H1 (cell line): ENCODE measurements around the gene PIGZ. TPM values are rescaled to one million over a fixed set of nuclear protein-coding genes. Genes with fewer than 3 reads are reported as not detected.

Experiments
- CTCF ChIA-PET: fragments of 300-600 bp; sonication (Branson Sonifier 250); formaldehyde crosslinking; loops from one replicate; lab custom pipeline; 2021; ENCODE audit not compliant: partially characterized antibody; lab: Charles Lee
- POLR2A ChIA-PET: fragments of 300-600 bp; sonication (Branson Sonifier 250); formaldehyde crosslinking; loops from one replicate; lab custom pipeline; 2021; ENCODE audit warnings: inconsistent platforms; ENCODE audit not compliant: partially characterized antibody; lab: Charles Lee
- DNase-seq, 2 experiments: peaks; one replicate each; pipeline versions ENCODE4 v3.0.0 to v3.0.0-alpha.2; 2010 to 2022; ENCODE audit warnings: low spot score in 2 of 2, low read depth in 1 of 2, mixed read lengths in 1 of 2
- FAIRE-seq: peaks from 2 replicates; lab custom pipeline; 2011; peaks lifted over from hg19 to GRCh38; lab: Jason Lieb, UNC
- H2AFZ ChIP-seq: 2 replicates; pipeline ENCODE4 v1.8.1; 2012; ENCODE audit warnings: low read length, inconsistent platforms
- H2AK5ac ChIP-seq: 2 replicates; pipeline ENCODE4 v1.6.1; 2013; ENCODE audit warnings: low read depth, low read length
- H2BK120ac ChIP-seq: replicated peaks from 2 replicates; pipeline ENCODE3; 2013; ENCODE audit warnings: low read depth, low read length, inconsistent platforms
- H2BK12ac ChIP-seq: 2 replicates; pipeline ENCODE4 v1.6.1; 2013; ENCODE audit warnings: low read depth, low read length
- H2BK15ac ChIP-seq: 2 replicates; pipeline ENCODE4 v1.6.1; 2013; ENCODE audit warnings: low read length
- H2BK20ac ChIP-seq: 2 replicates; pipeline ENCODE4 v1.6.1; 2013; ENCODE audit warnings: low read length
- H2BK5ac ChIP-seq: 2 replicates; pipeline ENCODE4 v1.6.1; 2013; ENCODE audit warnings: low read depth, low read length
- H3K14ac ChIP-seq: 2 replicates; pipeline ENCODE4 v1.6.1; 2013; ENCODE audit warnings: inconsistent platforms; ENCODE audit not compliant: insufficient read length
- H3K18ac ChIP-seq: 2 replicates; pipeline ENCODE4 v1.6.1; 2013; ENCODE audit warnings: low read length; ENCODE audit errors: extremely low read depth
- H3K23ac ChIP-seq: 2 replicates; pipeline ENCODE4 v1.6.1; 2013; ENCODE audit warnings: inconsistent platforms; ENCODE audit not compliant: insufficient read length
- H3K23me2 ChIP-seq: 2 replicates; pipeline ENCODE4 v1.6.1; 2013; ENCODE audit warnings: low read depth, low read length
- H3K27ac ChIP-seq: 2 replicates; pipeline ENCODE4 v1.6.1; 2011; ENCODE audit warnings: low read depth, low read length, inconsistent platforms
- H3K27me3 ChIP-seq, 4 experiments: replicated peaks in 1 of 4; 1 replicate in 1 of 4; 2 replicates in 3 of 4; pipeline versions ENCODE4 v1.6.1 to v1.8.1; 2011 to 2013; ENCODE audit warnings: low read length in 3 of 4, mild to moderate bottlenecking in 3 of 4, inconsistent platforms in 2 of 4, mixed read lengths in 2 of 4, moderate library complexity in 1 of 4; ENCODE audit not compliant: control insufficient read depth in 3 of 4, insufficient read depth in 3 of 4; ENCODE audit errors: extremely low read depth in 1 of 4
- H3K36me3 ChIP-seq, 4 experiments: 2 replicates each; pipeline versions ENCODE4 v1.6.1 to v1.8.1; 2011 to 2013; ENCODE audit warnings: mild to moderate bottlenecking in 4 of 4, low read length in 3 of 4, moderate library complexity in 2 of 4, control low read depth in 1 of 4, inconsistent platforms in 1 of 4; ENCODE audit not compliant: insufficient read depth in 4 of 4, control insufficient read depth in 2 of 4
- H3K4ac ChIP-seq: replicated peaks from 2 replicates; pipeline ENCODE3; 2013; ENCODE audit warnings: low read length, low read depth, mixed read lengths, inconsistent platforms; ENCODE audit not compliant: insufficient read length
- H3K4me1 ChIP-seq, 4 experiments: replicated peaks in 1 of 4; 1 replicate in 1 of 4; 2 replicates in 3 of 4; pipeline versions ENCODE4 v1.6.1 to v1.8.1; 2011 to 2013; ENCODE audit warnings: low read length in 3 of 4, inconsistent platforms in 2 of 4, mixed read lengths in 1 of 4; ENCODE audit not compliant: insufficient read depth in 4 of 4, control insufficient read depth in 3 of 4
- H3K4me2 ChIP-seq, 2 experiments: 2 replicates each; pipeline versions ENCODE4 v1.6.1 to v1.8.1; 2011 to 2013; ENCODE audit warnings: low read depth in 2 of 2, low read length in 2 of 2, control low read depth in 1 of 2, inconsistent platforms in 1 of 2, mild to moderate bottlenecking in 1 of 2; ENCODE audit not compliant: insufficient read depth in 1 of 2
- H3K4me3 ChIP-seq, 4 experiments: fragments of 200-600, 300-600 bp in 1 of 4; sonication (generic), shearing (Covaris generic), sonication (Bioruptor Twin) in 1 of 4; 2 replicates each; pipeline versions ENCODE4 v1.5.1 to v1.8.1; 2011 to 2016; ENCODE audit warnings: low read length in 4 of 4, low read depth in 3 of 4, control low read depth in 2 of 4, inconsistent platforms in 2 of 4, mild to moderate bottlenecking in 2 of 4, mixed read lengths in 1 of 4, moderate library complexity in 1 of 4; ENCODE audit not compliant: insufficient read depth in 2 of 4; ENCODE audit errors: extremely low read depth in 1 of 4
- H3K56ac ChIP-seq: replicated peaks from 2 replicates; pipeline ENCODE3; 2013; ENCODE audit warnings: low read depth, mild to moderate bottlenecking, mixed read lengths, low read length, inconsistent platforms; ENCODE audit not compliant: insufficient read length
- H3K79me1 ChIP-seq: 2 replicates; pipeline ENCODE4 v1.6.1; 2013; ENCODE audit warnings: low read depth, low read length, control low read depth
- H3K79me2 ChIP-seq, 2 experiments: 2 replicates each; pipeline versions ENCODE4 v1.6.1 to v1.8.1; 2012 to 2013; ENCODE audit warnings: low read length in 2 of 2, mild to moderate bottlenecking in 2 of 2, inconsistent platforms in 1 of 2; ENCODE audit not compliant: insufficient read depth in 2 of 2, control insufficient read depth in 1 of 2
- H3K9ac ChIP-seq, 4 experiments: replicated peaks in 1 of 4; 1 replicate in 1 of 4; 2 replicates in 3 of 4; pipeline versions ENCODE4 v1.6.1 to v1.8.1; 2011 to 2013; ENCODE audit warnings: low read depth in 3 of 4, low read length in 3 of 4, control low read depth in 2 of 4, mild to moderate bottlenecking in 2 of 4, moderate library complexity in 2 of 4, inconsistent platforms in 1 of 4; ENCODE audit errors: extremely low read depth in 1 of 4
- H3K9me3 ChIP-seq, 2 experiments: 2 replicates each; pipeline versions ENCODE4 v1.6.1 to v1.8.1; 2012 to 2013; ENCODE audit warnings: mild to moderate bottlenecking in 2 of 2, moderate library complexity in 2 of 2, control low read depth in 1 of 2, inconsistent platforms in 1 of 2, low read depth in 1 of 2, low read length in 1 of 2, mixed read lengths in 1 of 2; ENCODE audit not compliant: insufficient read depth in 2 of 2
- H4K20me1 ChIP-seq, 2 experiments: replicated peaks in 1 of 2; 2 replicates each; pipeline versions ENCODE3 to v1.8.1; 2011 to 2013; ENCODE audit warnings: inconsistent platforms in 2 of 2, low read length in 2 of 2, mild to moderate bottlenecking in 1 of 2; ENCODE audit not compliant: insufficient read depth in 2 of 2, control insufficient read depth in 1 of 2
- H4K5ac ChIP-seq: 2 replicates; pipeline ENCODE4 v1.6.1; 2013; ENCODE audit warnings: low read length, low read depth, mixed read lengths, inconsistent platforms; ENCODE audit not compliant: insufficient read length
- H4K8ac ChIP-seq: 2 replicates; pipeline ENCODE4 v1.8.0; 2013; ENCODE audit warnings: mild to moderate bottlenecking, moderate library complexity, low read length, inconsistent platforms; ENCODE audit not compliant: insufficient read depth; ENCODE audit errors: extremely low read depth
- H4K91ac ChIP-seq: replicated peaks from 2 replicates; pipeline ENCODE3; 2013; ENCODE audit warnings: low read length, mixed read lengths, inconsistent platforms; ENCODE audit not compliant: insufficient read length
- ASH2L ChIP-seq: fragments of 200-600, 300-600 bp; sonication (generic); IDR thresholded peaks from one replicate; pipeline ENCODE4 v1.7.1; 2017; ENCODE audit warnings: low read length
- ATF2 ChIP-seq: IDR thresholded peaks from 2 replicates; pipeline ENCODE4 v1.6.1; 2012; ENCODE audit warnings: low read length, inconsistent platforms
- BCL11A ChIP-seq, 2 experiments: IDR thresholded peaks; one replicate each; pipeline ENCODE4 v1.6.1; 2011; ENCODE audit warnings: low read depth in 2 of 2, low read length in 2 of 2, mild to moderate bottlenecking in 2 of 2
- GTF2F1 ChIP-seq: IDR thresholded peaks from 2 replicates; pipeline ENCODE4 v1.6.1; 2012; ENCODE audit warnings: low read depth, low read length, improper control_type of control experiment, borderline replicate concordance
- JUN ChIP-seq: IDR thresholded peaks from 2 replicates; pipeline ENCODE4 v1.6.1; 2011; ENCODE audit warnings: low read depth, mild to moderate bottlenecking, improper control_type of control experiment, low read length
- MAFK ChIP-seq: IDR thresholded peaks from 2 replicates; pipeline ENCODE4 v1.6.1; 2012; ENCODE audit warnings: low read depth, mild to moderate bottlenecking, improper control_type of control experiment, low read length
- NANOG ChIP-seq: IDR thresholded peaks from 2 replicates; pipeline ENCODE4 v1.6.1; 2011; ENCODE audit warnings: low read length, low read depth, mild to moderate bottlenecking, inconsistent platforms; ENCODE audit not compliant: insufficient read depth, poor library complexity, severe bottlenecking
- SIN3A ChIP-seq, 2 experiments: IDR thresholded peaks in 1 of 2; conservative IDR thresholded peaks in 1 of 2; 2 replicates each; pipeline ENCODE4 v1.6.1; 2011 to 2012; ENCODE audit warnings: low read length in 2 of 2, improper control_type of control experiment in 1 of 2, low read depth in 1 of 2, mild to moderate bottlenecking in 1 of 2
- SRF ChIP-seq: IDR thresholded peaks from 2 replicates; pipeline ENCODE4 v1.6.1; 2011; ENCODE audit warnings: mild to moderate bottlenecking, low read depth, low read length, moderate library complexity
- ZNF274 ChIP-seq: IDR thresholded peaks from 2 replicates; pipeline ENCODE4 v1.7.0; 2012; ENCODE audit warnings: low read length, borderline replicate concordance; ENCODE audit errors: extremely low read depth
- WGBS, 2 experiments: shearing (Covaris generic) in 1 of 2; methylation state at CpG; one replicate each; pipeline versions ENCODE4 v1.1.6 to v1.1.7; 2013 to 2015; ENCODE audit warnings: low lambda C conversion rate in 2 of 2, mixed read lengths in 2 of 2, inconsistent platforms in 1 of 2, low coverage in 1 of 2, missing lambda C conversion rate in 1 of 2; ENCODE audit not compliant: insufficient replicate concordance in 2 of 2, insufficient coverage in 1 of 2, insufficient read length in 1 of 2; ENCODE audit errors: extremely low coverage in 1 of 2, missing lambda C conversion rate in 1 of 2; 5-methylcytosine and 5-hydroxymethylcytosine counted together
- polyA plus RNA-seq, 7 experiments: library from polyadenylated mRNA; depleted of rRNA in 3 of 7; stranded (reverse) in 5 of 7; unstranded in 2 of 7; fragments of >200 nt in 5 of 7; fragments of 200-250 nt in 2 of 7; gene quantifications; 1 replicate in 5 of 7; 2 replicates in 1 of 7; 4 replicates in 1 of 7; pipeline versions ENCODE4 v1.2.1 to v1.2.3, GENCODE V29; 2011 to 2013; ENCODE audit warnings: missing spikeins in 2 of 7, mixed read lengths in 2 of 7
- total RNA-seq: library from RNA; stranded (reverse); fragmentation: NEBNext Ultra II Directional; extraction: Animal tissue kit (Norgen Biotek cat#: 25700); gene quantifications from 2 replicates; pipeline ENCODE4 v1.2.1, GENCODE V29; 2021
- TF ChIP-seq, protein P1 (sequence below): IDR thresholded peaks from 2 replicates; pipeline ENCODE4 v1.6.1; 2012; ENCODE audit warnings: inconsistent platforms

PIGZ gene
- total and polyA plus RNA-seq, 2 of the 8 experiments (the other 6 are each of a cell fraction or from before 2014, with no cell fraction given) = 0.32 TPM; not detected in 1

- H3K23ac ChIP-seq = no peak overlapping the region
- no peak overlapping the region for H2BK12ac ChIP-seq
- FAIRE-seq (no peak), DNase-seq (no peak)
- H3K4me2 ChIP-seq = no peak overlapping the region
- H4K91ac ChIP-seq = no peak overlapping the region
- H4K20me1 ChIP-seq = no peaks in the 10 kb centered on the region
- H3K14ac ChIP-seq = no peak overlapping the region
- H3K36me3 ChIP-seq = no peaks in the 10 kb centered on the region
- no peak overlapping the region for H3K4me3 ChIP-seq
- no peak overlapping the region for H4K5ac ChIP-seq
- H3K27ac ChIP-seq = no peak overlapping the region
- no peak overlapping the region for H2AFZ ChIP-seq
- no peaks in the 10 kb centered on the region for H3K9me3 ChIP-seq
- no peaks in the 10 kb centered on the region for H3K79me1 ChIP-seq
- H2BK20ac ChIP-seq = no peak overlapping the region
- H4K8ac ChIP-seq = no peak overlapping the region
- H3K27me3 ChIP-seq = peaks cover 0 to 17% (median 15%) of the 10 kb centered on the region in 4 experiments; a peak in 6 of 7 replicates
- H2AK5ac ChIP-seq = no peak overlapping the region
- peaks cover 3 to 10% (median 6%) of the 10 kb centered on the region in 4 experiments for H3K4me1 ChIP-seq
- H2BK120ac ChIP-seq = no peak overlapping the region
- no peak overlapping the region for H2BK5ac ChIP-seq
- H3K9ac ChIP-seq = no peak overlapping the region
- CTCF ChIA-PET = interaction anchor here (0.8 to 19.7 kb wide), 6 partner anchors 8 to 505 kb away, joined by 3 to 245 read pairs (median 3); partner anchors contain the start of gene MELTF
- no peak overlapping the region for H3K4ac ChIP-seq
- POLR2A ChIA-PET = interaction anchor here (1.3 to 2.0 kb wide), 4 partner anchors 12 to 24 kb away, joined by 3 to 5 read pairs (median 4); no protein-coding TSS in a partner anchor
- WGBS, 2 experiments = 85% methylated on average over 5 of the region's 5 CpGs; no CpG with 5 or more reads in 1 of the 2 experiments
- H3K56ac ChIP-seq = no peak overlapping the region
- H3K79me2 ChIP-seq = no peaks in the 10 kb centered on the region
- H2BK15ac ChIP-seq = no peak overlapping the region
- H3K23me2 ChIP-seq = peaks cover 6% of the 10 kb centered on the region
- no peak overlapping the region for H3K18ac ChIP-seq
- TF ChIP-seq GTF2F1 (no peak), MAFK (no peak), JUN (no peak), ATF2 (no peak), NANOG (no peak), ASH2L (no peak), BCL11A (IDR thresholded peaks at IDR 0.05; ENCODE audit: low read depth in 2 of 2, low read length in 2 of 2) (no peak), SIN3A (conservative IDR thresholded peaks at IDR 0.05 in 1 of 2, IDR thresholded peaks at IDR 0.05 in 1 of 2; ENCODE audit: low read depth in 1 of 2, low read length in 2 of 2) (no peak), SRF (no peak), ZNF274 (no peak)
- TF ChIP-seq, protein P1, sequence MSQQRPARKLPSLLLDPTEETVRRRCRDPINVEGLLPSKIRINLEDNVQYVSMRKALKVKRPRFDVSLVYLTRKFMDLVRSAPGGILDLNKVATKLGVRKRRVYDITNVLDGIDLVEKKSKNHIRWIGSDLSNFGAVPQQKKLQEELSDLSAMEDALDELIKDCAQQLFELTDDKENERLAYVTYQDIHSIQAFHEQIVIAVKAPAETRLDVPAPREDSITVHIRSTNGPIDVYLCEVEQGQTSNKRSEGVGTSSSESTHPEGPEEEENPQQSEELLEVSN = no peak
These were observed 38.2 kb upstream of the PIGZ start for GRCh38 chr3:197006860-197007259.
